IPS-15b (cell line): Measurements from ENCODE around the gene C9orf72.

Experiments
- H3K27me3 ChIP-seq: one replicate; pipeline ENCODE4 v1.6.1; 2013; ENCODE audit warnings: low read length; ENCODE audit not compliant: control insufficient read depth, insufficient read depth
- H3K36me3 ChIP-seq: one replicate; pipeline ENCODE4 v1.6.1; 2013; ENCODE audit warnings: low read length; ENCODE audit not compliant: control insufficient read depth, insufficient read depth
- H3K4me1 ChIP-seq: one replicate; pipeline ENCODE4 v1.6.1; 2013; ENCODE audit warnings: mild to moderate bottlenecking, low read length; ENCODE audit not compliant: control insufficient read depth, insufficient read depth
- H3K4me3 ChIP-seq: one replicate; pipeline ENCODE4 v1.5.1; 2013; ENCODE audit warnings: low read depth, low read length
- H3K9ac ChIP-seq: one replicate; pipeline ENCODE4 v1.6.1; 2013; ENCODE audit warnings: low read depth, mild to moderate bottlenecking, low read length
- H3K9me3 ChIP-seq: one replicate; pipeline ENCODE4 v1.6.1; 2013; ENCODE audit warnings: mild to moderate bottlenecking, low read length; ENCODE audit not compliant: control insufficient read depth, insufficient read depth

Gene C9orf72

DNA sequence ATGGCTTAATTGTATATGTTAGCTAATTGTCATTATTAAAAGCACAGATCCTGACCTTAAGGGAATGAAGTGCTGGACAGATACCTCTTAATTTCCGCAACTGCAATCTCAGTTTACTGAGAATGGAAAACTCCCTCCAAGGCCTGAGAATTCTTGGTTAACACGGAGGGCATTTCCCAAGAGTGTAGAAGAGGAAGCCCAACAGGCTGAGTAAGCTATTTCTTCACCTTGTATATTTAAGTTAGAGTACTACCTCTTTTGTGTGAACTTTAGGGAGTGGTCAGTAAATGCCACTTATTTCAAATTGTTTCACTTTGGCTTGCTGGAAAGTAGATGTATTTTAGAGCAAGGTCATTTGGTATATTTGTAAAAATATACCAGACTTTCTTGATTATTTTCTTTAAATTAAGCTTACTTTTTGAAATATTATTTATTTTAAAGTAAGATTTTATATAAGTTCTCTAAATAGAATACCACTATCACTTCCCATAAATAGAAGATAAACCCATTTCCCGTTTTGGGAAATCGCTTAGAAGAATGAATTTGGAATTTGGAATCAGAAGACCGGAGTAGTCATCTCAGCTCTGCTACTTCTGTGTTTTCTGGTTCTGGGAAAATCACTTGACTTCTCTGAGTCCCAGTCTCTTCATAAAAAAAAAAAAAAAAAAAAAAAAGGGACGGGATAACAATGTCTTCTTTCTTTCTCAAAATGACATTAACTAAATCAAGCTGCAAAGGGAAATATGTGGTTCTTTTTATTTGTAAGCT lies 26.0 kb upstream of the C9orf72 start:
- Histone ChIP-seq H3K4me1 (no peaks in the 10 kb centered on the region), H3K36me3 (no peaks in the 10 kb centered on the region), H3K9me3 (no peaks in the 10 kb centered on the region), H3K9ac (no peak overlapping the region), H3K4me3 (no peak overlapping the region), H3K27me3 (no peaks in the 10 kb centered on the region)

DNA sequence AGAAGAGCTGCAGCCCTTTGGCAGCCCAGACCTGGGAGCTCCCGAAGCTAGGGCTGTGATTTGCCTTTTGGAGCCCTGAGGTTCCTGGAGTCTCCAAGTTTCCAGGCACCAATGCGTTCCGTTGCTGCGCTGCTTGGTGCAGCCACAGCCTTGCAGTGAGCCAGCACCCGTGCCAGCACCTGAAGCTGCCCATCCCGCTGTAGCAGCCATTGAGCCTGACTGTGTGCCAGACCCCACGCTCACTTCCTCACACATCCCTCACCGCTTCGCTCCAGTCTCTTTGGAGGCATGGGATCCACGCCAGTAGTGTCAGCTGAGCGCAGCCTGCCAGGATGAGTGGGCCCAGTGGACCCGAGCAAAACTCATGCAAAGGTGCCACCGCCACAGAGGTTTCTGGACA lies 22.5 kb upstream of the C9orf72 start:
- no peaks in the 10 kb centered on the region for H3K4me1 ChIP-seq
- no peak overlapping the region for H3K9ac ChIP-seq
- no peaks in the 10 kb centered on the region for H3K36me3 ChIP-seq
- no peak overlapping the region for H3K4me3 ChIP-seq
- no peaks in the 10 kb centered on the region for H3K27me3 ChIP-seq
- H3K9me3 ChIP-seq = no peaks in the 10 kb centered on the region

DNA sequence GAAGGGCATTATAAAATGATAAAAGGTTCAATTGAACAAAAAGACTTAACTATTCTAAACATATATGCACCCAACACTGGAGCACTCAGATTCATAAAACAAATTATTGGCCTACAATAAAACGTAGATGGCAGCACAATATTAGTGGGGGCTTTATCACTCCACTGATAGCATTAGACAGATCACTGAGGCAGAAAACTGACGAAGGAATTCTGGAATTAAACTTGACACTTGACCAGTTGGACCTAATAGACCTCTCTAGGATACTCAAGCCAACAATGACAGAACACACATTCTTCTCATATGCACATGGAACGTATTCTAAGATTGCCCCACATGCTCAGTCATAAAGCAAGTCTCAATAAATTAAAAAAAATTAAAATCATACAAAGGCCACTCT lies 18.4 kb upstream of the C9orf72 start:
- Histone ChIP-seq H3K27me3 (no peaks in the 10 kb centered on the region), H3K36me3 (no peaks in the 10 kb centered on the region), H3K4me3 (no peak overlapping the region), H3K9me3 (no peaks in the 10 kb centered on the region), H3K4me1 (no peaks in the 10 kb centered on the region), H3K9ac (no peak overlapping the region)

DNA sequence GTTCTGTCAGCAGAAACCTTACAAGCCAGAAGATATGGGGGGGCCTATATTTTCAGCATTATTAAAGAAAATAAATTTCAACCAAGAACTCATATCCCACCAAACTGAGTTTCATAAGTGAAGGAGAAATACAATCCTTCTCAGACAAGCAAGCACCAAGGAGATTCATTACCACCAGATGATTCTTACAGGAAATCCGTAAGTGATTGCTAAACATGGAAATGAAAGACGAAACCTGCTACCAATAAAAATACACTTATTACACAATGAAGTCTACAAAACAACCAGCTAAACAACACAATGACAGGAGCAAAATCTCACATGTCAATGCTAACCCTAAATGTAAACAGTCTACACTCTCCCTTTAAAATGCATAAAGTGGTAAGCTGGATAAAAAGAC lies 17.8 kb upstream of the C9orf72 start:
- no peak overlapping the region for H3K4me3 ChIP-seq
- no peaks in the 10 kb centered on the region for H3K9me3 ChIP-seq
- no peaks in the 10 kb centered on the region for H3K36me3 ChIP-seq
- no peak overlapping the region for H3K9ac ChIP-seq
- H3K4me1 ChIP-seq = no peaks in the 10 kb centered on the region
- H3K27me3 ChIP-seq = no peaks in the 10 kb centered on the region

DNA sequence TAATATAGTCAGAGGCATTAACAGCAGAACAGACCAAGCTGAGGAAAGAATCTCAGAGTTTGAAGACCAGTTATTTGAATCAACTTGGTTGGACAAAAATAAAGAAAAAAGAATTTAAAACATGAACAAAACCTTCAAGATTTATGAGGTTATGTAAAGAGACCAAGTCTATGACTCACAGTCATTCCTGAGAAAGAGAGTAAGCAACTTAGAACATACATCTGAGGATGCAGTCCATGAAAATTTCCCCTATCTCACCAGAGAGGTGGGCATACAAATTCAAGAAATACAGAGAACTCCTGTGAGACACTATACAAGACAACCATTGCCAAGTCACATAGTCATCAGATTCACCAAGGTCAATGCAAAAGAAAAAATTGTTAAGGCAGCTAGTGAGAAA lies 17.4 kb upstream of the C9orf72 start:
- H3K9ac ChIP-seq = no peak overlapping the region

DNA sequence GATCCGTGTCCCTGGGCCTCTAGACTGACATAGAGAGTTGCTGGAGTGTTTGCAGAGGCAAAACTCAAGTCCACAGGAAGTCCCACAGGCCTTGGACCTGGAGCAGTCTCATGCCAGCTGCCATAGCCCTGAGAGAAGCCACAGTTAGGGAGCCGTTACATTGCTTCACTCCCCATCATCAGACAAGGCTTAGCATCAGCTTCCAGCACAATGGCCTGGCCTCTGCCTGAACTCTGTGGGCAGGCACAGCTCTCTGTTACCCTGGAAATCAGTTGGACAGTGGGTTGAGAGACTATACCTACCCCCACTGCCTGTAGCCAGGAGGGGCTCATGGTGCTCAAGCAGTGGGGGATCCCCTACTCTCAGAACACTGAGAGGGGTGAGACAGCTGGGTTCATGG lies 16.2 kb upstream of the C9orf72 start:
- Histone ChIP-seq H3K36me3 (no peaks in the 10 kb centered on the region), H3K9me3 (no peaks in the 10 kb centered on the region), H3K9ac (no peak overlapping the region), H3K4me1 (no peaks in the 10 kb centered on the region), H3K4me3 (no peak overlapping the region), H3K27me3 (no peaks in the 10 kb centered on the region)

More for the DNA sequence above, 17.4 kb upstream of the C9orf72 start:
- H3K36me3 ChIP-seq = no peaks in the 10 kb centered on the region
- no peaks in the 10 kb centered on the region for H3K27me3 ChIP-seq
- H3K4me1 ChIP-seq = no peaks in the 10 kb centered on the region
- no peak overlapping the region for H3K4me3 ChIP-seq
- no peaks in the 10 kb centered on the region for H3K9me3 ChIP-seq

DNA sequence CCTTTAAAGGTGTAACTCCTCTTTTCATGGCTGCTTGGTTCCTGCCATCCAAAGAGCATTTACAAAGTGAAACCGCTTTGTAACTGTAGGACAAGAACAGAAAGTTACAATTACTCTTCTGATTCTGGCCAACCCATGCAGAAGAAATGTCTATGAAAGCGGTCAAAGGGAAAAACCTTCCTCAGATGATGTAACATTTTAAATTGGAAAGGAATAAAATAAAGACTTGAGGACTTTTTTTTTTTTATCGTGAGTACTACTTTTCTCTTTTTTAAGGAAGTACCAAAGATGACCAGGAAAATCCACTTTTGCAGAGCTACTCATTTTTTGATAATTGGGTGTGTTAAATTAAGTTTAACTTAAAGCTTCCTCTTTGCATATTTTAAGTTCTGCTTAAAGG lies 13.0 kb upstream of the C9orf72 start:
- H3K36me3 ChIP-seq = no peaks in the 10 kb centered on the region
- no peaks in the 10 kb centered on the region for H3K9me3 ChIP-seq
- H3K4me1 ChIP-seq = no peaks in the 10 kb centered on the region
- H3K9ac ChIP-seq = no peak overlapping the region
- no peaks in the 10 kb centered on the region for H3K27me3 ChIP-seq
- no peak overlapping the region for H3K4me3 ChIP-seq

DNA sequence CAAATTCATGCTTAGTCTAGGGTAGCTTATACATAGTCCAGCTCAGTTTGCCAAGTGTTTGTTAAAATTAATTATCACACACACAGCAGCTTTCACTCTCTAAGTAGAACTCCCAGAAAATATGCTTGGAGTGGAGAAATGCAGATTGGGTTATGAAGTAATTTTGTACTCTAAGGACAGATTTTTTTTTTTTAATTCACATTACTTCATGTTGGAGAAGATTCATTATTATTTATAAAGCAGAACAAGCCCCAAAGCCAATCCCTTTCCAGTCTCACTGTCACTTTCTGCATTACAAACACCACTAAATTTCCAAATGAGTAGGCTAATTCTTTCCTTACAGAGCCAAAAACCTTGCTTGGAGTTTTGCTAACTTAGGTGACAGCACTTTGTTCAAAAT lies 11.7 kb upstream of the C9orf72 start:
- Histone ChIP-seq H3K27me3 (no peaks in the 10 kb centered on the region), H3K9ac (no peak overlapping the region), H3K4me1 (no peaks in the 10 kb centered on the region), H3K9me3 (no peaks in the 10 kb centered on the region), H3K36me3 (no peaks in the 10 kb centered on the region), H3K4me3 (no peak overlapping the region)

DNA sequence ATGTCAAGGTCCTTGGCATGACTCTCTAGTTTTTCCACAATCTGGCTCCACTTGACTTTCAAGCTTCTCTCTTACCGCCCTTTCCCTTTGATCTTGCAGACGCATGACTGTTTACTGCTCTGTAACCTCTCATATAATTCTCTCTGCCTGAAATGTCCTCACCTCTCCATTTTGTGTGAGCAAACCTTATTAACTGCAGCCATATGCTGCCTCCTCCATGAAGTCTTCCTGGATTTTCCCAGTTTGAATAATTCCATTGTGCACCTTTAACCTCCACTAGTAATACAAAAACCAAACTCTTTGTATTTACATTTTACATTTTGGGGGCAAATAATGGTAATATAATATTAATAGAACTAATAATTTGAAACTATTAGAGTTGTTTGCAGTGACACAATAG lies 9.5 kb upstream of the C9orf72 start:
- Histone ChIP-seq H3K9ac (no peak overlapping the region), H3K36me3 (no peaks in the 10 kb centered on the region), H3K4me3 (no peak overlapping the region), H3K27me3 (no peaks in the 10 kb centered on the region), H3K4me1 (no peaks in the 10 kb centered on the region), H3K9me3 (peaks cover 3% of the 10 kb centered on the region)

DNA sequence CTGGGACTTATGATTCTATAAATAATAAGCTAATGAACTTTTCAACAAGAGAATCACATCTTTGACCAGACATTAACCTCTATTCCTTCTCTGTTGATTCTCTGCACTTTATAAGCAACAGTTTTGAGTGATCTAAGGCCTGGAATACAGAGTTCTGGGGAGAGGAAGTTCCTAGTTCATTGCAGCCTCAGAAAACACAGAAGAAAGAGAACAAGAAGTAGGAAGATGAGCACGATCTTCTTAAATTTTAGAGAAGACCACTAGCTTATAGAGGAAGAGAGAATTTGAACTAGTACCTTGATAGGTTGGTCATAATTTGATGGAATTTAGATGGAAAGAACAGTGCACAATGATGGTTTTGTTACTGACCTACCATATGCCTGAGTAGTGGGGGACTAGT lies 8.5 kb upstream of the C9orf72 start:
- Histone ChIP-seq H3K36me3 (no peaks in the 10 kb centered on the region), H3K4me1 (no peaks in the 10 kb centered on the region), H3K9me3 (peaks cover 3% of the 10 kb centered on the region), H3K9ac (no peak overlapping the region), H3K27me3 (no peaks in the 10 kb centered on the region), H3K4me3 (no peak overlapping the region)

DNA sequence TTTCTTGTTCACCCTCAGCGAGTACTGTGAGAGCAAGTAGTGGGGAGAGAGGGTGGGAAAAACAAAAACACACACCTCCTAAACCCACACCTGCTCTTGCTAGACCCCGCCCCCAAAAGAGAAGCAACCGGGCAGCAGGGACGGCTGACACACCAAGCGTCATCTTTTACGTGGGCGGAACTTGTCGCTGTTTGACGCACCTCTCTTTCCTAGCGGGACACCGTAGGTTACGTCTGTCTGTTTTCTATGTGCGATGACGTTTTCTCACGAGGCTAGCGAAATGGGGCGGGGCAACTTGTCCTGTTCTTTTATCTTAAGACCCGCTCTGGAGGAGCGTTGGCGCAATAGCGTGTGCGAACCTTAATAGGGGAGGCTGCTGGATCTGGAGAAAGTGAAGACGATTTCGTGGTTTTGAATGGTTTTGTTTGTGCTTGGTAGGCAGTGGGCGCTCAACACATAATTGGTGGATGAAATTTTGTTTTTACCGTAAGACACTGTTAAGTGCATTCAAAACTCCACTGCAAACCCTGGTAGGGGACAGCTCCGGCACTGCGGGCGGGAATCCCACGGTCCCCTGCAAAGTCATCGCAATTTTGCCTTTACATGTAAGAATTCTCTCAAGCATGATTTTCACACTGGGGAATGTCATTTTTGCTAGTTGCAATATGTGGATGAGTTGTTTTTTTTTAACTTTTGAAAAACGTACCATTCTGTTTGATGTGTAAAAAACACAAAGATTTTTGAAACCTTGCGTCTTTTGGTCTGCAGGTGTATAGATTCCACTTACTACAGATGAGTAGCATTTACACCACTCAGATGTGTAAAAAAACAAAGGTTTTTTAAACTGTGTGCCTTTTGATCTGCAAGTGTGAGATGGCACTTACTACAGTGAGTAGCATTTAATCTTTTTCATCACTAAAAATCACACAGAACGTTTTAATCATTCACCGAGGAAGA lies 631 bp upstream of the C9orf72 start:
- H3K4me1 ChIP-seq = peaks cover 7% of the 10 kb centered on the region
- H3K4me3 ChIP-seq = peak overlapping the region; percentile 82
- H3K9me3 ChIP-seq = peaks cover 3% of the 10 kb centered on the region
- peak overlapping the region; percentile 62 for H3K9ac ChIP-seq
- peaks cover 6% of the 10 kb centered on the region for H3K27me3 ChIP-seq
- H3K36me3 ChIP-seq = no peaks in the 10 kb centered on the region

DNA sequence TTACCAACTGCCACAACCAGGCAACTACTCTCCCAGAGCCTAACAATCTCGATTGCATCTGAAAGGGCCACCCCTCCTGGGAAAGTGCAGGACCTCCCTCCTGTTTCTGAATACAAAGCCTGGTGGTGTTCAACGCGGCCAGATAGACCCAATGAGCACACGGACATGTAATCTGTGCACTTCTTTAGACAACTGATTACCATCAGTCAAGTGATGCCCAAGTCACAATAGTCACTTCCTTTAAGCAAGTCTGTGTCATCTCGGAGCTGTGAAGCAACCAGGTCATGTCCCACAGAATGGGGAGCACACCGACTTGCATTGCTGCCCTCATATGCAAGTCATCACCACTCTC lies 739 bp downstream of the C9orf72 start:
- Histone ChIP-seq H3K27me3 (peaks cover 6% of the 10 kb centered on the region), H3K36me3 (no peaks in the 10 kb centered on the region), H3K9ac (peak overlapping the region; percentile 81), H3K4me1 (peaks cover 7% of the 10 kb centered on the region), H3K9me3 (no peaks in the 10 kb centered on the region), H3K4me3 (peak overlapping the region; percentile 75)
